Lower lobe of right lung (tissue), 2 donors: ENCODE measurements around the gene RGS7. TPM values are rescaled to one million over a fixed set of nuclear protein-coding genes. Genes with fewer than 3 reads are reported as not detected.

ENCODE experiments used
- ATAC-seq, 2 donors: fragments of 200-7000 bp; cut with Tn5 transposase; one replicate each; pipeline ENCODE4 v1.9.1; 2020 to 2022; ENCODE audit warnings: mild to moderate bottlenecking in 2 of 2, moderate library complexity in 2 of 2
- DNase-seq: peaks from one replicate; pipeline ENCODE4 v3.0.0-alpha.2; 2020
- H3K27ac ChIP-seq: fragments of 200-600 bp; one replicate; pipeline ENCODE4 v1.8.0; 2022
- H3K27me3 ChIP-seq: fragments of 200-600 bp; one replicate; pipeline ENCODE4 v1.8.0; 2022; ENCODE audit warnings: low read depth
- H3K36me3 ChIP-seq: fragments of 200-600 bp; one replicate; pipeline ENCODE4 v1.8.0; 2022; ENCODE audit warnings: mild to moderate bottlenecking
- H3K4me1 ChIP-seq: fragments of 200-600 bp; one replicate; pipeline ENCODE4 v1.8.0; 2022
- H3K4me3 ChIP-seq: fragments of 200-600 bp; one replicate; pipeline ENCODE4 v1.8.0; 2022; ENCODE audit warnings: mild to moderate bottlenecking
- H3K9me3 ChIP-seq: fragments of 200-600 bp; one replicate; pipeline ENCODE4 v1.8.0; 2022
- intact Hi-C: fragments of 100-400 bp; cut with DNase I; formaldehyde crosslinking; loops from one replicate; pipeline ENCODE4 v1.11.0; 2022
- total RNA-seq: library from RNA; stranded (reverse); fragmentation: NEBNext Ultra II Directional; extraction: Animal tissue kit (Norgen Biotek cat#: 25700); gene quantifications from one replicate; pipeline ENCODE4 v1.2.1, GENCODE V29; 2021
- TF ChIP-seq, protein P1 (sequence below): fragments of 200-600 bp; IDR thresholded peaks from one replicate; pipeline ENCODE4 v1.8.0; 2022; ENCODE audit warnings: antibody characterized with exemption, mild to moderate bottlenecking
- donor health status: DM: no; HTN: yes; CAD: no; lungs with severe emphysema.

RGS7 gene
- total RNA-seq, 1 donor from 2014 or later: 0.21 TPM

DNA sequence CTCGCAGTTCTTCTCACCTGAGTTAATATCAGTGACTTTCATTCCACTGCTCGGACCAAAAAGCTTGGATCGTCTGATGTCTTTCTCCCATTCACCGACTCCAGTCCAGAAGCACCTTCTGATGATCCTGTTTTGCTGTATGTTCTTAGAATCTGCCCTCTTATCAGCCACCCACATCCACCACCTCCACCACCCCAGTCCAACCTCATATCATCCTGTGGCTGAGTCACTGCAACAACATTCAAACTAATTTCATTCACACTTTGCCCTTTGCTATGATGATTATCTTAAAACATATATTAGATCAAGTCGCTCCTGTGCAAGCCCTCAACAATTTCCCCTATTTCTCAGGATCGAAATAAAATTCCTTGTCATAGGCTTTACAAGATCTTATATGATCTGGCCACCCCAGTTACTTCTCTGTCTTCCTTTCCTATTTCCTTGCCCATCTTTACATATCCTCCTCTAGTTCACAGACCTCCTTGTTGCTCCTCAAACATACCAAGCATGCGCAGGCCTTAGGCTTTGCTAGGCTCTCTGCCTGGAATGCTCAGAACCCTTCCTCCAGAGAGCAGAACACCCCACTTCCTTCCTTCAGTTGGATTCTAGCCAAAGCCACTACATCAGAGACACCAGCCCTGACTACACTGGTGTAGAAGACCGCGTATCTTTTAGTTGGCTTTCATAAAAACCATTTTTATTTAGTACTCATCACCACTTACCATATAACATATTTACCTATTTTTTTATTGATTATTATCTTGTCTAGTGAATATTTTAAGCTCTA lies 409.4 kb downstream of the RGS7 start:
- Histone ChIP-seq H3K36me3 (no peaks in the 10 kb centered on the region), H3K27ac (no peak overlapping the region), H3K27me3 (no peaks in the 10 kb centered on the region), H3K4me1 (no peaks in the 10 kb centered on the region), H3K4me3 (no peak overlapping the region), H3K9me3 (no peaks in the 10 kb centered on the region)
- TF ChIP-seq, protein P1, sequence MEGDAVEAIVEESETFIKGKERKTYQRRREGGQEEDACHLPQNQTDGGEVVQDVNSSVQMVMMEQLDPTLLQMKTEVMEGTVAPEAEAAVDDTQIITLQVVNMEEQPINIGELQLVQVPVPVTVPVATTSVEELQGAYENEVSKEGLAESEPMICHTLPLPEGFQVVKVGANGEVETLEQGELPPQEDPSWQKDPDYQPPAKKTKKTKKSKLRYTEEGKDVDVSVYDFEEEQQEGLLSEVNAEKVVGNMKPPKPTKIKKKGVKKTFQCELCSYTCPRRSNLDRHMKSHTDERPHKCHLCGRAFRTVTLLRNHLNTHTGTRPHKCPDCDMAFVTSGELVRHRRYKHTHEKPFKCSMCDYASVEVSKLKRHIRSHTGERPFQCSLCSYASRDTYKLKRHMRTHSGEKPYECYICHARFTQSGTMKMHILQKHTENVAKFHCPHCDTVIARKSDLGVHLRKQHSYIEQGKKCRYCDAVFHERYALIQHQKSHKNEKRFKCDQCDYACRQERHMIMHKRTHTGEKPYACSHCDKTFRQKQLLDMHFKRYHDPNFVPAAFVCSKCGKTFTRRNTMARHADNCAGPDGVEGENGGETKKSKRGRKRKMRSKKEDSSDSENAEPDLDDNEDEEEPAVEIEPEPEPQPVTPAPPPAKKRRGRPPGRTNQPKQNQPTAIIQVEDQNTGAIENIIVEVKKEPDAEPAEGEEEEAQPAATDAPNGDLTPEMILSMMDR: no peak
- DNase-seq: no peak
- ATAC-seq: no peak
- intact Hi-C loops: no loop called here

DNA sequence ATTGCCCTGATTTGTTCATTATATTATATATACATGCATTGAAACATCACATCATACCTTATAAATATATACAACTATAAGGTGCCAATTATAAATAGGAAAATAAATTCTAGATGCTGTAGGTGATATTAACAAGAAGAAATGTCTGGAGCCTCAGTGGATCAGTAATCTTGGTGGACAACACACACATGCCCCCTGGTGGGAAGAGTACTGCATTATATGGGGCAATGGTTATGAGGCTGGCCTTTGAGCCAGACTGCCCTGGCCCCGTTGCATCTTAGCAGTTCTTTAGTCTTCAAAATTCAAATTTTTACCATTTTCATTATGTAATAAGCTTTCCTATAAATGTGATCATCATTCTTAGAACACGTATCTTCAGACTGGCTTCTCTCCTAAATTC lies 410.1 kb downstream of the RGS7 start:
- ATAC-seq: no peak
- no peak for DNase-seq
- no peaks in the 10 kb centered on the region for H3K27me3 ChIP-seq
- intact Hi-C loops: no loop called here
- no peaks in the 10 kb centered on the region for H3K4me1 ChIP-seq
- TF ChIP-seq, protein P1: peak; percentile 32
- H3K36me3 ChIP-seq: no peaks in the 10 kb centered on the region
- H3K4me3 ChIP-seq: no peak overlapping the region
- no peaks in the 10 kb centered on the region for H3K9me3 ChIP-seq
- H3K27ac ChIP-seq: no peak overlapping the region

DNA sequence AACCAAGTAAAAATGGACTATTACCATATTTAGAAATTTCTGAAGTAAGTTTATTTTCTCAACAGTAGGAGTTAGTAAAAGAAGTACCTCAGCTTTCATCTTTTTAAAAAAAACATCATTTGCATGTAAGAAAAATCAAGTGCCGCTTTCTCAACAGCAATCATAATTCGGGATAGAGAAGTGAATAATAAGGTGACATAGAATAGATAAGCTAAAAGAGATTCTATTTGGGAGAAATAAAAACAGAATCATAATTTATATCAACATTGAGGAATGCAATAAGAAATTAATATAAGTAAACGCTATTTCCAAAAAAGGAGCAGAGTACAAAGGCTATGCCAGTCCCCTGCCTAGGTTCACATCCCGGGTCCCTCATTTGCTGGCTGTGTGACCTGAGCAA lies 414.1 kb downstream of the RGS7 start:
- no peaks in the 10 kb centered on the region for H3K9me3 ChIP-seq
- TF ChIP-seq, protein P1: no peak
- no peak for ATAC-seq
- no peak overlapping the region for H3K4me3 ChIP-seq
- no peaks in the 10 kb centered on the region for H3K36me3 ChIP-seq
- H3K27me3 ChIP-seq: no peaks in the 10 kb centered on the region
- H3K27ac ChIP-seq: no peak overlapping the region
- intact Hi-C loops: no loop called here
- H3K4me1 ChIP-seq: no peaks in the 10 kb centered on the region
- no peak for DNase-seq

DNA sequence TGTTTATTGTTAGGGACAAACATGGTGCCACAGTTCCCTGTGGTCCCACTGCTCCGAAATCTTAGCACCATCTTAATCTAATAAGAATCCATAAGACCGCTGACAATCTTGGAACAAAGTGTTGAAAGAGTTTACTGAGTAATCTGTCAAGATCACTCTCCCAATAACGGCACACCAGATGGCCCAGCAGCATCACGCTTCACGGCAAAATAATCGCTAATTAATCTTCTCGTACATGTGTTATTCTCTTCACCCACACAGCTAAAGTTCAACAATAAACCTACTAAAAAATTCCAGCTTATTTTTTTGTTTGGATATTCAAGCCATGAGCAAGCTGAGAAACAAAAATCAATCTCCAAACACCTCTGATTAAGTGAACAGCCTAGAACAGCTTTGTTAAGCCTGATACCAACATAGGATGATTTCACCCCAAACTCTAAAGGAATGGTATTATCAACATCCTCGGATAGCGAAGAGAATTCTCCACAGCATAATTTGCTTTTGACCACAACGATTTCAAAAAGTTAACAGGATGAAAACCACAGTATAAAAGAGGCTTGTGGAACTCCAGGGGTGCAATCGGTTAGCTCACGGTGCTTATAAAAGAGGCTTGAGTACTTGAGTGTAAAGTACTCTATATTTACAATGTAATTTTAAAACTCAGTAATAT lies 415.2 kb downstream of the RGS7 start:
- peaks cover 7% of the 10 kb centered on the region for H3K9me3 ChIP-seq
- no peaks in the 10 kb centered on the region for H3K27me3 ChIP-seq
- no peak overlapping the region for H3K27ac ChIP-seq
- intact Hi-C loops: no loop called here
- TF ChIP-seq, protein P1: no peak
- H3K36me3 ChIP-seq: no peaks in the 10 kb centered on the region
- ATAC-seq (no peak), DNase-seq (no peak)
- no peaks in the 10 kb centered on the region for H3K4me1 ChIP-seq
- no peak overlapping the region for H3K4me3 ChIP-seq

DNA sequence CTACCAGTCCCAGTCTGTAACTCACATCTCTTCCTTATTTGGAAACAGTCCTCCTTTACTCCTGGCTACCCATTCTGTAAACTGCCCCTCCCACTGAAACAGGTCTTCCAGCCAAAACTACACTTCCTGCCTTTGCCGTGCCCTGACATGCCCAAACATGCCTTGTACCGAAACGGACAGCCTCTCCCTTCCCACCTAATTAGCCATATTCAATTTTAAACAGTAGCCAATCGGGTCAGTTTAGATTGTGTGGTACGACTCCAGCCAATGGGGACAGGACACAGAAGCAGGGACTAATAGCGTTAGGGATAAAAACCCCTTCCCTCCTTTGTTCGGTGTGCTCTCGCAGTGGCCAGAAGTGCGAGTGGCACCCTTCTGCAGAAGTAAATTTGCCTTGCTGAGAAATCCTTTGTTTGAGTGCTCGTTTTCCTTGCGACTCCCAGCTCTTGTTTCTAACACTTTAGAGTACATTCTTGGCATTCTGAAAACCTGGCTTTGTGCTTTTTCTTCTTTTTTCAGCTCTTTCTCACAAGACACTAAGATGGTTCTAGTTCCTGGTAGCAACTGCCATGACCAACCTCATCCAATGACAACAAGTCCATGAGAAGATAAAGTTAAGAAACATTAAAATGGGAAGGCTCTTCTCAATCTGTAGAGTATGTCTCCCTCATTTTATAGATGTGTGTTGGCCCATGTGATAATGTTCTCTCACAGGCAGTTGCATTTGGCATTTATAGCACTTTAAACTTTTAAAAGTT lies 419.9 kb downstream of the RGS7 start:
- no peaks in the 10 kb centered on the region for H3K4me1 ChIP-seq
- DNase-seq (no peak), ATAC-seq (no peak)
- no peak overlapping the region for H3K4me3 ChIP-seq
- intact Hi-C loops: no loop called here
- H3K27ac ChIP-seq: no peak overlapping the region
- no peaks in the 10 kb centered on the region for H3K27me3 ChIP-seq
- TF ChIP-seq, protein P1: no peak
- peaks cover 9% of the 10 kb centered on the region for H3K9me3 ChIP-seq
- H3K36me3 ChIP-seq: no peaks in the 10 kb centered on the region
